Endothelial cell of umbilical vein (primary cell): Measurements from ENCODE around the gene PDGFA. TPM values are rescaled to one million over a fixed set of nuclear protein-coding genes. Genes with fewer than 3 reads are reported as not detected.

Source experiments
- BruUV-seq: library from RNA; stranded (reverse); fragments of 400-500 nt; replicated peaks from 2 replicates; lab custom pipeline; 2021; lab: Mats Ljungman, UMichigan
- CTCF ChIA-PET: fragments of 300-600, 350-600 bp; sonication (Branson Sonifier 250); formaldehyde crosslinking; loops from one replicate; lab custom pipeline; 2021; ENCODE audit warnings: antibody characterized with exemption, inconsistent platforms; lab: Charles Lee
- POLR2A ChIA-PET: fragments of 300-600, 350-600 bp; sonication (Branson Sonifier 250); formaldehyde crosslinking; loops from one replicate; lab custom pipeline; 2021; ENCODE audit warnings: antibody characterized with exemption, inconsistent platforms; lab: Charles Lee
- DNase-seq: peaks from one replicate; pipeline ENCODE4 v3.0.0-alpha.2; 2011; ENCODE audit warnings: low read depth, low spot score
- FAIRE-seq: peaks from 2 replicates; lab custom pipeline; 2011; peaks lifted over from hg19 to GRCh38; lab: Jason Lieb, UNC
- H2AFZ ChIP-seq: 2 replicates; pipeline ENCODE4 v1.6.0; 2012; ENCODE audit warnings: low read depth, low read length, control low read depth, inconsistent platforms
- H3K27ac ChIP-seq: 2 replicates; pipeline ENCODE4 v1.5.1; 2011; ENCODE audit warnings: low read depth, mild to moderate bottlenecking, control low read depth, low read length, moderate library complexity; ENCODE audit not compliant: insufficient read depth
- H3K27me3 ChIP-seq, 2 experiments: 2 replicates each; pipeline versions ENCODE4 v1.6.0 to v1.6.1; 2011; ENCODE audit warnings: low read length in 2 of 2, mixed read lengths in 1 of 2; ENCODE audit not compliant: control insufficient read depth in 2 of 2, insufficient read depth in 2 of 2
- H3K36me3 ChIP-seq, 2 experiments: 2 replicates in 1 of 2; 3 replicates in 1 of 2; pipeline ENCODE4 v1.5.1; 2011; ENCODE audit warnings: low read length in 2 of 2, mild to moderate bottlenecking in 1 of 2, moderate library complexity in 1 of 2; ENCODE audit not compliant: control insufficient read depth in 2 of 2, insufficient read depth in 2 of 2; ENCODE audit errors: extremely low read depth in 1 of 2
- H3K4me1 ChIP-seq: 3 replicates; pipeline ENCODE4 v1.5.1; 2011; ENCODE audit warnings: mild to moderate bottlenecking, low read length; ENCODE audit not compliant: control insufficient read depth, insufficient read depth; ENCODE audit errors: extremely low read depth
- H3K4me2 ChIP-seq: 2 replicates; pipeline ENCODE4 v1.6.1; 2011; ENCODE audit warnings: low read length, control low read depth, mixed read lengths; ENCODE audit not compliant: insufficient read depth
- H3K4me3 ChIP-seq, 3 experiments: fragments of 200-600 bp in 1 of 3; sonication (generic), shearing (Covaris generic) in 1 of 3; replicated peaks in 1 of 3; 2 replicates each; pipeline ENCODE4 v1.5.1; 2011 to 2016; ENCODE audit warnings: control low read depth in 3 of 3, low read length in 3 of 3, mild to moderate bottlenecking in 2 of 3, inconsistent platforms in 1 of 3, low read depth in 1 of 3, moderate library complexity in 1 of 3; ENCODE audit not compliant: insufficient read depth in 1 of 3
- H3K79me2 ChIP-seq: 2 replicates; pipeline ENCODE4 v1.6.0; 2012; ENCODE audit warnings: low read length, inconsistent platforms; ENCODE audit not compliant: control insufficient read depth, insufficient read depth
- H3K9ac ChIP-seq: replicated peaks from 2 replicates; pipeline ENCODE3; 2011; ENCODE audit warnings: low read length, control low read depth; ENCODE audit not compliant: insufficient read depth; ENCODE audit errors: extremely low read depth
- H3K9me1 ChIP-seq: replicated peaks from 3 replicates; pipeline ENCODE4 v1.6.0; 2011; ENCODE audit warnings: mild to moderate bottlenecking, low read length; ENCODE audit not compliant: control insufficient read depth, insufficient read depth; ENCODE audit errors: extremely low read depth
- H3K9me3 ChIP-seq: replicated peaks from 2 replicates; pipeline ENCODE4 v1.5.1; 2012; ENCODE audit warnings: low read length, inconsistent platforms; ENCODE audit not compliant: control insufficient read depth, insufficient read depth
- H4K20me1 ChIP-seq: replicated peaks from 2 replicates; pipeline ENCODE3; 2011; ENCODE audit warnings: mild to moderate bottlenecking, low read length; ENCODE audit not compliant: control insufficient read depth, insufficient read depth; ENCODE audit errors: extremely low read depth
- EZH2 ChIP-seq: IDR thresholded peaks from 2 replicates; pipeline ENCODE4 v1.6.1; 2012; ENCODE audit warnings: borderline replicate concordance, low read depth, mild to moderate bottlenecking, moderate library complexity, low read length, inconsistent platforms; ENCODE audit not compliant: severe bottlenecking
- FOS ChIP-seq: IDR thresholded peaks from 2 replicates; pipeline ENCODE4 v1.6.1; 2011; ENCODE audit warnings: mild to moderate bottlenecking, low read length, moderate library complexity, borderline replicate concordance; ENCODE audit not compliant: insufficient read depth
- GATA2 ChIP-seq: IDR thresholded peaks from 2 replicates; pipeline ENCODE4 v1.7.0; 2011; ENCODE audit warnings: low read depth, mild to moderate bottlenecking, moderate library complexity, mixed read lengths, low read length; ENCODE audit not compliant: insufficient read length, insufficient read depth
- JUN ChIP-seq: IDR thresholded peaks from 2 replicates; pipeline ENCODE4 v1.6.1; 2011; ENCODE audit warnings: borderline replicate concordance, low read depth; ENCODE audit not compliant: insufficient read length, insufficient read depth
- MYC ChIP-seq: IDR thresholded peaks from one replicate; pipeline ENCODE4 v1.6.1; 2011; ENCODE audit warnings: mild to moderate bottlenecking, low read depth, low read length
- POLR2A ChIP-seq: IDR thresholded peaks from 2 replicates; pipeline ENCODE4 v1.6.1; 2012; ENCODE audit warnings: low read depth, mild to moderate bottlenecking, control low read depth, low read length
- POLR2AphosphoS5 ChIP-seq: IDR thresholded peaks from 2 replicates; pipeline ENCODE4 v1.6.1; 2012; ENCODE audit warnings: low read depth, mild to moderate bottlenecking, control low read depth, low read length, moderate library complexity; ENCODE audit not compliant: insufficient read depth
- dilution Hi-C: fragments of 300-500 bp; cut with MboI; formaldehyde crosslinking; loops from one replicate; pipeline ENCODE4 v1.15.0; 2019; ENCODE audit warnings: low sequenced_read_pairs; ENCODE audit not compliant: extremely low pct_ligation_motif_present
- intact Hi-C: fragments of 100-400 bp; cut with micrococcal nuclease; formaldehyde crosslinking; loops from one replicate; pipeline ENCODE4 v1.10.0; 2022
- polyA plus RNA-seq, 4 experiments: library from polyadenylated mRNA; depleted of rRNA in 3 of 4; stranded (reverse) in 3 of 4; unstranded in 1 of 4; fragments of >200 nt; gene quantifications; 2 replicates each; pipeline versions ENCODE4 v1.2.1 to v1.2.3, GENCODE V29; 2011 to 2012; ENCODE audit warnings: missing spikeins in 1 of 4
- total RNA-seq: library from RNA; stranded (reverse); gene quantifications from 2 replicates; pipeline ENCODE4 v1.2.3, GENCODE V29; 2021
- TF ChIP-seq, protein P1 (sequence below), 2 donors: IDR thresholded peaks; 1 replicate in 1 of 2; 2 replicates in 1 of 2; pipeline ENCODE4 v1.5.1; 2011; ENCODE audit warnings: low read length in 2 of 2, mild to moderate bottlenecking in 2 of 2, moderate library complexity in 2 of 2, control low read depth in 1 of 2, inconsistent platforms in 1 of 2, low read depth in 1 of 2; ENCODE audit not compliant: insufficient read depth in 1 of 2; ENCODE audit errors: extremely low read depth in 1 of 2
- TF ChIP-seq, protein P2 (sequence below): IDR thresholded peaks from 2 replicates; pipeline ENCODE4 v1.6.1; 2011; ENCODE audit not compliant: insufficient read depth, insufficient read length

The PDGFA gene
- total and polyA plus RNA-seq, 2 donors (not counting 3 experiments of a cell fraction or from before 2014, with no cell fraction given), result 17.4 to 62.4 TPM

DNA sequence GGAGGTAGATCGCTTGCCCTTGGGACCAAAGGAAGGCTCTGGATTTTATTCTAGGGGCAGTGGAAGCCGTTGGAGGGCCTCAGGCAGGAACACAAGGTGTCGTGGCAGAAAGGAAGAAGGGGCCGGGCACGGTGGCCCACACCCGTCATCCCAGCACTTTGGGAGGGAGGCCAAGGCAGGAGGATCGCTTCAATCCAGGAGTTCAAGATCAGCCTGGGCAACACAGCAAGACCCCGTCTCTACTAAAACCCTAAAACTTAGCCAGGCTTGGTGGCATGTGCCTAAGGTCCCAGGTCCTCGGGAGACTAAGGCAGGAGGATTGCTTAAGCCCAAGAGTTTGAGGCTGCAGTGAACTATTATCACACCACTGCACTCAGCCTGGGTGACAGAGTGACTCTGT is 5.2 kb upstream of the PDGFA start:
- Histone ChIP-seq H3K9me3 (no peaks in the 10 kb centered on the region), H3K9ac (no peak overlapping the region), H3K79me2 (no peaks in the 10 kb centered on the region), H3K27ac (no peak overlapping the region), H3K27me3 (peaks cover 9 to 11% of the 10 kb centered on the region in 2 experiments), H3K36me3 (no peaks in the 10 kb centered on the region), H3K9me1 (no peaks in the 10 kb centered on the region), H2AFZ (no peak overlapping the region), H3K4me1 (peaks cover 11% of the 10 kb centered on the region), H4K20me1 (no peaks in the 10 kb centered on the region), H3K4me2 (no peak overlapping the region), H3K4me3 (no peak overlapping the region)
- BruUV-seq, result no TSS peak
- intact Hi-C loops (no loop called here), dilution Hi-C loops (no loop called here)
- FAIRE-seq (no peak), DNase-seq (no peak)
- ChIA-PET CTCF (interaction anchor here (1.8 kb wide), 1 partner anchor 19 kb away, joined by 4 read pairs; no protein-coding TSS in a partner anchor), POLR2A (no interaction called here)
- TF ChIP-seq, protein P1, sequence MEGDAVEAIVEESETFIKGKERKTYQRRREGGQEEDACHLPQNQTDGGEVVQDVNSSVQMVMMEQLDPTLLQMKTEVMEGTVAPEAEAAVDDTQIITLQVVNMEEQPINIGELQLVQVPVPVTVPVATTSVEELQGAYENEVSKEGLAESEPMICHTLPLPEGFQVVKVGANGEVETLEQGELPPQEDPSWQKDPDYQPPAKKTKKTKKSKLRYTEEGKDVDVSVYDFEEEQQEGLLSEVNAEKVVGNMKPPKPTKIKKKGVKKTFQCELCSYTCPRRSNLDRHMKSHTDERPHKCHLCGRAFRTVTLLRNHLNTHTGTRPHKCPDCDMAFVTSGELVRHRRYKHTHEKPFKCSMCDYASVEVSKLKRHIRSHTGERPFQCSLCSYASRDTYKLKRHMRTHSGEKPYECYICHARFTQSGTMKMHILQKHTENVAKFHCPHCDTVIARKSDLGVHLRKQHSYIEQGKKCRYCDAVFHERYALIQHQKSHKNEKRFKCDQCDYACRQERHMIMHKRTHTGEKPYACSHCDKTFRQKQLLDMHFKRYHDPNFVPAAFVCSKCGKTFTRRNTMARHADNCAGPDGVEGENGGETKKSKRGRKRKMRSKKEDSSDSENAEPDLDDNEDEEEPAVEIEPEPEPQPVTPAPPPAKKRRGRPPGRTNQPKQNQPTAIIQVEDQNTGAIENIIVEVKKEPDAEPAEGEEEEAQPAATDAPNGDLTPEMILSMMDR (IDR thresholded peaks at IDR 0.05; ENCODE audit: extremely low read depth in 1 of 2, insufficient read depth in 1 of 2, low read depth in 1 of 2, low read length in 2 of 2), result no peak
- no peak for TF ChIP-seq GATA2
- TF ChIP-seq POLR2A, result no peak
- no peak for TF ChIP-seq JUN
- TF ChIP-seq POLR2AphosphoS5, result no peak
- TF ChIP-seq, protein P2, sequence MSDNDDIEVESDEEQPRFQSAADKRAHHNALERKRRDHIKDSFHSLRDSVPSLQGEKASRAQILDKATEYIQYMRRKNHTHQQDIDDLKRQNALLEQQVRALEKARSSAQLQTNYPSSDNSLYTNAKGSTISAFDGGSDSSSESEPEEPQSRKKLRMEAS, result no peak
- TF ChIP-seq MYC, result no peak
- no peak for TF ChIP-seq FOS
- TF ChIP-seq EZH2, result no peak
